PC-9 (cell line): Measurements from ENCODE around the gene NFIA. TPM values are rescaled to one million over a fixed set of nuclear protein-coding genes. Genes with fewer than 3 reads are reported as not detected.

ENCODE experiments used
- BruUV-seq: library from RNA; stranded (reverse); fragments of 400-500 nt; replicated peaks from 2 replicates; lab custom pipeline; 2021; lab: Mats Ljungman, UMichigan
- CTCF ChIA-PET: fragments of 300-600 bp; sonication (Branson Sonifier 250); formaldehyde crosslinking; loops from one replicate; lab custom pipeline; 2022; ENCODE audit warnings: antibody characterized with exemption; lab: Charles Lee
- POLR2A ChIA-PET: fragments of 300-600 bp; sonication (Branson Sonifier 250); formaldehyde crosslinking; loops from one replicate; lab custom pipeline; 2022; ENCODE audit warnings: antibody characterized with exemption; ENCODE audit not compliant: unreplicated experiment; lab: Charles Lee
- DNase-seq, 2 experiments: peaks; one replicate each; pipeline versions ENCODE4 v3.0.0 to v3.0.0-alpha.2; 2015 to 2022; ENCODE audit warnings: mixed read lengths in 1 of 2
- H2AFZ ChIP-seq: fragments of 200-600 bp; sonication (generic); 2 replicates; pipeline ENCODE4 v1.8.1; 2017; ENCODE audit warnings: antibody characterized with exemption
- H3F3A ChIP-seq: fragments of 200-600 bp; sonication (generic); 2 replicates; pipeline ENCODE4 v1.8.1; 2017; ENCODE audit warnings: antibody characterized with exemption, mild to moderate bottlenecking, low read depth; ENCODE audit not compliant: insufficient read depth
- H3K27ac ChIP-seq: fragments of 200-600 bp; sonication (generic); 2 replicates; pipeline ENCODE4 v1.6.1; 2016; ENCODE audit warnings: mixed run types
- H3K27me3 ChIP-seq: fragments of 200-600 bp; sonication (generic); 2 replicates; pipeline ENCODE4 v1.6.1; 2016; ENCODE audit warnings: low read depth, mixed run types; ENCODE audit not compliant: insufficient read depth
- H3K36me3 ChIP-seq: fragments of 200-600 bp; sonication (generic); 2 replicates; pipeline ENCODE4 v1.6.1; 2016; ENCODE audit warnings: low read depth, mixed run types
- H3K4me1 ChIP-seq: fragments of 200-600 bp; sonication (generic); replicated peaks from 2 replicates; pipeline ENCODE4 v1.6.1; 2016; ENCODE audit warnings: mixed run types; ENCODE audit not compliant: insufficient read depth
- H3K4me2 ChIP-seq: fragments of 200-600 bp; sonication (generic); 2 replicates; pipeline ENCODE4 v1.6.1; 2017; ENCODE audit warnings: mixed run types
- H3K4me3 ChIP-seq: fragments of 200-600 bp; sonication (generic); 2 replicates; pipeline ENCODE4 v1.6.1; 2016; ENCODE audit warnings: mixed run types
- H3K79me2 ChIP-seq: fragments of 200-600 bp; sonication (generic); 2 replicates; pipeline ENCODE4 v1.6.1; 2017; ENCODE audit warnings: low read depth, mixed run types
- H3K9me2 ChIP-seq: fragments of 200-600 bp; sonication (generic); 2 replicates; pipeline ENCODE4 v1.8.1; 2017; ENCODE audit warnings: mild to moderate bottlenecking; ENCODE audit not compliant: insufficient read depth
- H3K9me3 ChIP-seq: fragments of 200-600 bp; sonication (generic); 2 replicates; pipeline ENCODE4 v1.8.1; 2016; ENCODE audit warnings: low read depth; ENCODE audit not compliant: insufficient read depth
- H4K20me1 ChIP-seq: fragments of 200-600 bp; sonication (generic); 2 replicates; pipeline ENCODE4 v1.8.1; 2017; ENCODE audit not compliant: insufficient read depth
- CTCF ChIP-seq: fragments of 200-600 bp; sonication (generic); conservative IDR thresholded peaks from 2 replicates; pipeline ENCODE4 v1.6.1; 2017; ENCODE audit warnings: mixed run types, antibody characterized with exemption, mild to moderate bottlenecking, moderate library complexity
- EZH2 ChIP-seq: fragments of 200-600 bp; sonication (generic); IDR thresholded peaks from 2 replicates; pipeline ENCODE4 v1.8.0; 2017; ENCODE audit warnings: antibody characterized with exemption, low read depth
- intact Hi-C: fragments of 100-400 bp; cut with micrococcal nuclease; formaldehyde crosslinking; loops from one replicate; pipeline ENCODE4 v1.10.0; 2022; ENCODE audit not compliant: unreplicated experiment
- total RNA-seq: library from RNA; stranded (reverse); gene quantifications from 2 replicates; pipeline ENCODE4 v1.2.3, GENCODE V29; 2021

NFIA gene
- total RNA-seq, 1 experiment from 2014 or later, result 26.7 TPM

DNA sequence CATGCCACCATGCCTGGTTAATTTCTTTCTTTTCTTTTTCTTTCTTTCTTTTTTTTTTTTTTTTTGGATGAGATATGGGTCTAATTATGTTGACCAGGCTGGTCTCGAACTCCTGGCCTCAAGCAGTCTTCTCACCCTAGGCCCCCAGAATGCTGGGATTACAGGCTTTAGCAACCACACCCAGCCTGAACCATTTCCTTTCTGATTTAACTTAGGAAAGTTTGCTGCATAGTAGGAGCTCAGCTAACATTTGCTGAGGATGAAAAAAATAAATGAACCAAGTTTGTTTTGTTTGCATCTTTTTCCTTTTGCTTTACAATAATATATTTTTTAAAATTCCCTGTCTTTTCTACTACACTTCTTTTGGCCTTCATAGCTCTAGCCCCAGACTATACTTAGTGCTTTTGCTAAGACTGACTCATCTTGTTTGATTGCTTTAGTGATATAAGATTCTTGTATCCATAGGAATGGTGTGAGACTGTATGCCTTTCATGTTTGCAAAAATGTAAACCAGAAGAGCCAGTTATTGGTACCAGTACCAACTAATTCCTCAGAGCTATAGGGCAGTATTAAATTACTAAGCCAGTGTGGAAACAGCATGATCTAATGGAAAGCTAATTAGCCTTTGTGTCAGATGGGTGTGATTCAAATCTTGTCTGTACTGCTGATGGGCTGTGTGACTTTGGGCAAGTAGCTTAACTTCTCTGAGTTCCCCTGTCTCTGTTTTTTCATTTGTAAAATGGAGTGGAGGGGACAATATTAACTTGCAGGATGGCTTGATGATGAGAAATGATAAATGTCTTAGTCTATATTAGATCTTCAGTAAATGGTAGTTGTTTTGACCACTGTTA lies 66.9 kb downstream of the NFIA start:
- Histone ChIP-seq H3K9me3 (no peaks in the 10 kb centered on the region; the same call in 1 of the 2 replicates), H3K4me3 (no peak overlapping the region), H3K27ac (peak overlapping the region; percentile 50), H2AFZ (no peak overlapping the region), H3F3A (peaks cover 18% of the 10 kb centered on the region; the same call in 1 of the 2 replicates), H3K79me2 (peaks cover 61% of the 10 kb centered on the region), H3K9me2 (no peaks in the 10 kb centered on the region), H3K27me3 (no peaks in the 10 kb centered on the region), H4K20me1 (no peaks in the 10 kb centered on the region), H3K36me3 (no peaks in the 10 kb centered on the region), H3K4me1 (peaks cover 30% of the 10 kb centered on the region), H3K4me2 (no peak overlapping the region)
- intact Hi-C loops, result loop anchor here (1.0 to 5.0 kb wide), 2 partner anchors 8 to 138 kb away; no protein-coding TSS in a partner anchor
- POLR2A ChIA-PET, result no interaction called here
- TF ChIP-seq CTCF (no peak), EZH2 (no peak)
- CTCF ChIA-PET, result interaction anchor here (0.6 to 1.6 kb wide), 3 partner anchors 10 to 1187 kb away, joined by 3 to 9 read pairs (median 3); no protein-coding TSS in a partner anchor
- DNase-seq, result peak in 1 of 2 experiments; percentile 98
- no TSS peak for BruUV-seq

- no peak overlapping the region for H3K4me2 ChIP-seq
- no peaks in the 10 kb centered on the region for H3K36me3 ChIP-seq
- intact Hi-C loops, result no loop called here
- no peaks in the 10 kb centered on the region for H3K27me3 ChIP-seq
- no peaks in the 10 kb centered on the region for H3K9me3 ChIP-seq
- H4K20me1 ChIP-seq, result no peaks in the 10 kb centered on the region
- ChIA-PET CTCF (no interaction called here), POLR2A (no interaction called here)
- no peak overlapping the region for H3K27ac ChIP-seq
- no peak overlapping the region for H3K4me3 ChIP-seq
- DNase-seq, result no peak
- peaks cover 29% of the 10 kb centered on the region for H3K4me1 ChIP-seq
- no peaks in the 10 kb centered on the region for H3K9me2 ChIP-seq
- H2AFZ ChIP-seq, result no peak overlapping the region
- TF ChIP-seq CTCF (no peak), EZH2 (no peak)
- H3K79me2 ChIP-seq, result peaks cover 50% of the 10 kb centered on the region
- no TSS peak for BruUV-seq
- H3F3A ChIP-seq, result peaks cover 18% of the 10 kb centered on the region; the same call in 1 of the 2 replicates
Observed at GRCh38 chr1:61151565-61151964, 69.2 kb downstream of the NFIA start.

- intact Hi-C loops, result no loop called here
- no TSS peak for BruUV-seq
- peaks cover 29% of the 10 kb centered on the region for H3K4me1 ChIP-seq
- H3K9me3 ChIP-seq, result no peaks in the 10 kb centered on the region
- H3K36me3 ChIP-seq, result no peaks in the 10 kb centered on the region
- H3K9me2 ChIP-seq, result no peaks in the 10 kb centered on the region
- no peak overlapping the region for H3K4me2 ChIP-seq
- peaks cover 45% of the 10 kb centered on the region for H3K79me2 ChIP-seq
- no peak for TF ChIP-seq CTCF
- no peak for TF ChIP-seq EZH2
- peaks cover 18% of the 10 kb centered on the region; the same call in 1 of the 2 replicates for H3F3A ChIP-seq
- no peaks in the 10 kb centered on the region for H3K27me3 ChIP-seq
- no peak overlapping the region for H3K4me3 ChIP-seq
- CTCF ChIA-PET, result no interaction called here
- 0 out of 2 replicates have a peak overlapping the region, but pooled peaks have one; percentile 27 for H3K27ac ChIP-seq
- no peaks in the 10 kb centered on the region for H4K20me1 ChIP-seq
- POLR2A ChIA-PET, result no interaction called here
- DNase-seq, result no peak
- H2AFZ ChIP-seq, result no peak overlapping the region
Observed at GRCh38 chr1:61152066-61152465, 69.7 kb downstream of the NFIA start.
